Esophagus muscularis mucosa (tissue), 4 donors: ENCODE data around the gene PHYHD1.

Source experiments
- EP300 ChIP-seq: sonication (generic); formaldehyde crosslinking; IDR thresholded peaks from one replicate; pipeline ENCODE4 v1.6.1; 2017; ENCODE audit warnings: antibody characterized with exemption
- POLR2A ChIP-seq: fragments of 450-650 bp; IDR thresholded peaks from one replicate; pipeline ENCODE4 v1.6.1; 2017; ENCODE audit warnings: antibody characterized with exemption, moderate library complexity, mild to moderate bottlenecking, low read depth
- TF ChIP-seq, protein P1 (sequence below), 3 experiments: fragments of 200-600 bp in 2 of 3; fragments of 450-650 bp in 1 of 3; sonication (generic) in 2 of 3; IDR thresholded peaks; one replicate each; pipeline ENCODE4 v1.5.1; 2017 to 2019; ENCODE audit warnings: antibody characterized with exemption in 3 of 3, mild to moderate bottlenecking in 2 of 3, moderate library complexity in 1 of 3

DNA sequence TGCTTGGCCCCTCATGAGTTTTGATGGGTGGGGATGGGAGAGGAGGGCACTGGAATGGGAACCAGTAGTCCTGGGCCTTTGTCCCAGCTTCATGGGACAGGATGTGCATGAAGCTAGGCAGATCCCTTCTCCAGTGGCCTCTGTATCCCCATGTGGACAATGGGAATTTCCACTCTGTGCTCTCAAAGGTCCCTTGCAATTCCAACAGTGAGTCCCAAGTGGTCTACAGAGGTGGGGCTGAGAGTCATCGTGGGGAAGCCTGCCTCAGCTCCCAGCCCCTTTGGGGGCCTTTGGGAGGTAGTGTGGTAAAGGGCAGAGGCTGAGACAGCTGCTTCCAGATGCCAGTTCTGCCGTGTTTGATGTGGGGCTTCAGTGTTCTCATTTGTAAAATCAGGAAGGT is 1.9 kb upstream of the PHYHD1 start:
- TF ChIP-seq, protein P1, sequence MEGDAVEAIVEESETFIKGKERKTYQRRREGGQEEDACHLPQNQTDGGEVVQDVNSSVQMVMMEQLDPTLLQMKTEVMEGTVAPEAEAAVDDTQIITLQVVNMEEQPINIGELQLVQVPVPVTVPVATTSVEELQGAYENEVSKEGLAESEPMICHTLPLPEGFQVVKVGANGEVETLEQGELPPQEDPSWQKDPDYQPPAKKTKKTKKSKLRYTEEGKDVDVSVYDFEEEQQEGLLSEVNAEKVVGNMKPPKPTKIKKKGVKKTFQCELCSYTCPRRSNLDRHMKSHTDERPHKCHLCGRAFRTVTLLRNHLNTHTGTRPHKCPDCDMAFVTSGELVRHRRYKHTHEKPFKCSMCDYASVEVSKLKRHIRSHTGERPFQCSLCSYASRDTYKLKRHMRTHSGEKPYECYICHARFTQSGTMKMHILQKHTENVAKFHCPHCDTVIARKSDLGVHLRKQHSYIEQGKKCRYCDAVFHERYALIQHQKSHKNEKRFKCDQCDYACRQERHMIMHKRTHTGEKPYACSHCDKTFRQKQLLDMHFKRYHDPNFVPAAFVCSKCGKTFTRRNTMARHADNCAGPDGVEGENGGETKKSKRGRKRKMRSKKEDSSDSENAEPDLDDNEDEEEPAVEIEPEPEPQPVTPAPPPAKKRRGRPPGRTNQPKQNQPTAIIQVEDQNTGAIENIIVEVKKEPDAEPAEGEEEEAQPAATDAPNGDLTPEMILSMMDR (IDR thresholded peaks at IDR 0.05) = no peak
- no peak for TF ChIP-seq POLR2A
- no peak for TF ChIP-seq EP300
